IMR-90 (cell line): ENCODE results near the gene BTBD9. TPM values are rescaled to one million over a fixed set of nuclear protein-coding genes. Genes with fewer than 3 reads are reported as not detected.
A peak's percentile ranks its signal among the peaks of the same experiment; 100 is the strongest.

Experiments
- ATAC-seq: fragments of 200-7000 bp; cut with Tn5 transposase; 2 replicates; pipeline ENCODE4 v1.9.1; 2020; ENCODE audit warnings: low read depth, mild to moderate bottlenecking, moderate library complexity
- BruUV-seq: library from RNA; stranded (reverse); fragments of 400-500 nt; replicated peaks from 2 replicates; lab custom pipeline; 2021; lab: Mats Ljungman, UMichigan
- CTCF ChIA-PET: fragments of 300-600 bp; formaldehyde crosslinking; extraction: SDS; loops from one replicate; lab custom pipeline; 2021; ENCODE audit warnings: antibody characterized with exemption; lab: Yijun Ruan, JAX
- POLR2A ChIA-PET: fragments of 300-600 bp; sonication (Branson Sonifier 250); formaldehyde crosslinking; loops from one replicate; lab custom pipeline; 2022; ENCODE audit warnings: antibody characterized with exemption; ENCODE audit not compliant: unreplicated experiment; lab: Charles Lee
- DNase-seq: peaks from one replicate; pipeline ENCODE4 v3.0.0; 2013
- H2AFZ ChIP-seq: replicated peaks from 2 replicates; pipeline ENCODE3; 2013; ENCODE audit warnings: low read length, mild to moderate bottlenecking; ENCODE audit not compliant: poor library complexity
- H2AK5ac ChIP-seq: 2 replicates; pipeline ENCODE4 v1.6.1; 2013; ENCODE audit warnings: low read depth, low read length, inconsistent platforms
- H2AK9ac ChIP-seq: replicated peaks from 2 replicates; pipeline ENCODE3; 2013; ENCODE audit warnings: mild to moderate bottlenecking, low read depth, low read length, moderate library complexity; ENCODE audit not compliant: poor library complexity
- H2BK120ac ChIP-seq: 2 replicates; pipeline ENCODE4 v1.6.1; 2013; ENCODE audit warnings: low read depth, low read length, inconsistent platforms
- H2BK15ac ChIP-seq: 3 replicates; pipeline ENCODE4 v1.6.1; 2013; ENCODE audit warnings: low read depth, low read length, inconsistent platforms
- H2BK20ac ChIP-seq: 2 replicates; pipeline ENCODE4 v1.6.1; 2013; ENCODE audit warnings: low read depth, mild to moderate bottlenecking, inconsistent platforms, low read length, moderate library complexity
- H2BK5ac ChIP-seq: 2 replicates; pipeline ENCODE4 v1.6.1; 2013; ENCODE audit warnings: mild to moderate bottlenecking, low read depth, low read length, inconsistent platforms; ENCODE audit not compliant: poor library complexity, severe bottlenecking
- H3K14ac ChIP-seq: replicated peaks from 2 replicates; pipeline ENCODE4 v1.6.1; 2013; ENCODE audit warnings: low read depth, low read length, inconsistent platforms
- H3K18ac ChIP-seq: 2 replicates; pipeline ENCODE4 v1.6.1; 2013; ENCODE audit warnings: low read depth, low read length, control low read depth
- H3K23ac ChIP-seq: 2 replicates; pipeline ENCODE4 v1.6.1; 2013; ENCODE audit warnings: low read depth, low read length, inconsistent platforms
- H3K27ac ChIP-seq: 2 replicates; pipeline ENCODE4 v1.5.1; 2013; ENCODE audit warnings: mild to moderate bottlenecking, control low read depth, low read length; ENCODE audit not compliant: insufficient read depth
- H3K27me3 ChIP-seq: 2 replicates; pipeline ENCODE4 v1.6.1; 2013; ENCODE audit warnings: low read length; ENCODE audit not compliant: control insufficient read depth, insufficient read depth
- H3K36me3 ChIP-seq: 2 replicates; pipeline ENCODE4 v1.6.1; 2013; ENCODE audit warnings: low read length, mixed read lengths; ENCODE audit not compliant: control insufficient read depth, insufficient read depth
- H3K4ac ChIP-seq: 2 replicates; pipeline ENCODE4 v1.6.1; 2013; ENCODE audit warnings: low read depth, low read length, inconsistent platforms
- H3K4me1 ChIP-seq: 2 replicates; pipeline ENCODE4 v1.6.1; 2013; ENCODE audit warnings: low read length, mixed read lengths; ENCODE audit not compliant: control insufficient read depth, insufficient read depth
- H3K4me2 ChIP-seq: 2 replicates; pipeline ENCODE4 v1.6.1; 2013; ENCODE audit warnings: low read depth, mild to moderate bottlenecking, control low read depth, low read length, moderate library complexity
- H3K4me3 ChIP-seq: 2 replicates; pipeline ENCODE4 v1.5.1; 2013; ENCODE audit warnings: low read depth, mild to moderate bottlenecking, control low read depth, low read length, moderate library complexity; ENCODE audit not compliant: insufficient read depth
- H3K56ac ChIP-seq: 2 replicates; pipeline ENCODE4 v1.6.1; 2013; ENCODE audit warnings: low read length, inconsistent platforms; ENCODE audit not compliant: insufficient read depth; ENCODE audit errors: extremely low read depth
- H3K79me1 ChIP-seq, 2 experiments: 2 replicates each; pipeline ENCODE4 v1.6.1; 2013; ENCODE audit warnings: low read length in 2 of 2, inconsistent platforms in 1 of 2, low read depth in 1 of 2
- H3K9ac ChIP-seq: 2 replicates; pipeline ENCODE4 v1.6.1; 2013; ENCODE audit warnings: low read depth, low read length, control low read depth
- H3K9me1 ChIP-seq: 2 replicates; pipeline ENCODE4 v1.6.1; 2013; ENCODE audit warnings: low read length, inconsistent platforms; ENCODE audit not compliant: insufficient read depth
- H3K9me3 ChIP-seq: 2 replicates; pipeline ENCODE4 v1.6.1; 2013; ENCODE audit warnings: low read length; ENCODE audit not compliant: control insufficient read depth, insufficient read depth
- H4K20me1 ChIP-seq: 2 replicates; pipeline ENCODE4 v1.6.1; 2013; ENCODE audit warnings: low read length, inconsistent platforms; ENCODE audit not compliant: insufficient read depth
- H4K5ac ChIP-seq: 2 replicates; pipeline ENCODE4 v1.6.1; 2013; ENCODE audit warnings: mild to moderate bottlenecking, low read depth, low read length, control low read depth
- H4K8ac ChIP-seq, 2 experiments: 2 replicates each; pipeline ENCODE4 v1.6.1; 2013; ENCODE audit warnings: low read depth in 2 of 2, low read length in 2 of 2, control low read depth in 1 of 2, inconsistent platforms in 1 of 2
- H4K91ac ChIP-seq: 2 replicates; pipeline ENCODE4 v1.6.1; 2013; ENCODE audit warnings: low read depth, low read length, inconsistent platforms; ENCODE audit not compliant: insufficient read depth
- BHLHE40 ChIP-seq: fragments of 150-350 bp; IDR thresholded peaks from 2 replicates; pipeline ENCODE4 v1.6.1; 2016; ENCODE audit warnings: mild to moderate bottlenecking, low read depth, low read length
- CEBPB ChIP-seq: IDR thresholded peaks from 2 replicates; pipeline ENCODE4 v1.6.1; 2012; ENCODE audit warnings: low read depth, low read length, improper control_type of control experiment
- CHD1 ChIP-seq: IDR thresholded peaks from 2 replicates; pipeline ENCODE4 v1.6.1; 2012; ENCODE audit warnings: low read depth, low read length, improper control_type of control experiment
- FOS ChIP-seq: fragments of 150-350 bp; IDR thresholded peaks from 2 replicates; pipeline ENCODE4 v1.6.1; 2016; ENCODE audit warnings: low read depth, low read length
- MAFK ChIP-seq: IDR thresholded peaks from 2 replicates; pipeline ENCODE4 v1.6.1; 2012; ENCODE audit warnings: low read depth, low read length, improper control_type of control experiment
- MAZ ChIP-seq: IDR thresholded peaks from 2 replicates; pipeline ENCODE4 v1.6.1; 2012; ENCODE audit warnings: low read depth, mild to moderate bottlenecking, low read length, improper control_type of control experiment, moderate library complexity, borderline replicate concordance
- MXI1 ChIP-seq: IDR thresholded peaks from 2 replicates; pipeline ENCODE4 v1.6.1; 2012; ENCODE audit warnings: low read depth, mild to moderate bottlenecking, low read length, moderate library complexity, borderline replicate concordance
- NFE2L2 ChIP-seq: fragments of 150-350 bp; IDR thresholded peaks from 2 replicates; pipeline ENCODE4 v1.6.1; 2016; ENCODE audit warnings: low read depth, mild to moderate bottlenecking, low read length
- POLR2A ChIP-seq: IDR thresholded peaks from 2 replicates; pipeline ENCODE4 v1.6.1; 2012; ENCODE audit warnings: mild to moderate bottlenecking, low read depth, low read length
- RAD21 ChIP-seq: IDR thresholded peaks from 2 replicates; pipeline ENCODE4 v1.6.1; 2012; ENCODE audit warnings: low read length, improper control_type of control experiment
- RCOR1 ChIP-seq: IDR thresholded peaks from 2 replicates; pipeline ENCODE4 v1.6.1; 2012; ENCODE audit warnings: mild to moderate bottlenecking, low read length, improper control_type of control experiment; ENCODE audit not compliant: insufficient replicate concordance
- RFX5 ChIP-seq: IDR thresholded peaks from 2 replicates; pipeline ENCODE4 v1.8.0; 2012; ENCODE audit warnings: low read depth, mild to moderate bottlenecking, low read length, moderate library complexity
- SMC3 ChIP-seq: fragments of 150-350 bp; IDR thresholded peaks from 2 replicates; pipeline ENCODE4 v1.6.1; 2016; ENCODE audit warnings: low read depth, mild to moderate bottlenecking, antibody characterized with exemption, low read length, moderate library complexity
- WGBS, 2 experiments: methylation state at CpG; one replicate each; pipeline versions ENCODE4 v1.1.5 to v1.1.7; 2013; ENCODE audit warnings: missing lambda C conversion rate in 2 of 2; ENCODE audit not compliant: insufficient read length in 1 of 2; ENCODE audit errors: extremely low coverage in 2 of 2; 5-methylcytosine and 5-hydroxymethylcytosine counted together
- dilution Hi-C: fragments of 300-500 bp; cut with HindIII; formaldehyde crosslinking; loops from one replicate; pipeline ENCODE4 v1.14.3; 2018; ENCODE audit warnings: low sequenced_read_pairs; ENCODE audit not compliant: unreplicated experiment
- in situ Hi-C: fragments of 300-500 bp; cut with MboI; formaldehyde crosslinking; loops from 3 replicates; pipeline ENCODE4 v1.14.3; 2019; ENCODE audit warnings: low sequenced_read_pairs, inconsistent platforms, mixed read lengths
- intact Hi-C: fragments of 100-400 bp; cut with micrococcal nuclease; formaldehyde crosslinking; loops from 2 replicates; pipeline ENCODE4 v1.10.0; 2022
- polyA plus RNA-seq, 3 experiments: library from polyadenylated mRNA; depleted of rRNA; stranded (reverse); fragments of >200 nt; gene quantifications; 2 replicates each; pipeline ENCODE4 v1.2.3, GENCODE V29; 2012; ENCODE audit warnings: low replicate concordance in 1 of 3
- total RNA-seq: library from RNA; depleted of rRNA; stranded (reverse); fragments of >200 nt; gene quantifications from 2 replicates; pipeline ENCODE4 v1.2.3, GENCODE V29; 2012
- TF ChIP-seq, protein P1 (sequence below): conservative IDR thresholded peaks from 2 replicates; pipeline ENCODE4 v1.5.1; 2012; ENCODE audit warnings: mild to moderate bottlenecking, low read depth, low read length, improper control_type of control experiment
- TF ChIP-seq, protein P2 (sequence below): fragments of 150-350 bp; IDR thresholded peaks from 2 replicates; pipeline ENCODE4 v1.6.1; 2016; ENCODE audit warnings: low read depth, mild to moderate bottlenecking, low read length, moderate library complexity, borderline replicate concordance
- TF ChIP-seq, protein P3 (sequence below): fragments of 150-350 bp; IDR thresholded peaks from 2 replicates; pipeline ENCODE4 v1.6.1; 2017; ENCODE audit warnings: mild to moderate bottlenecking, antibody characterized with exemption, low read length, low read depth

Gene BTBD9
- total and polyA plus RNA-seq, 2 of the 4 experiments (the other 2 are of a cell fraction): 4.1 to 22.0 TPM

DNA sequence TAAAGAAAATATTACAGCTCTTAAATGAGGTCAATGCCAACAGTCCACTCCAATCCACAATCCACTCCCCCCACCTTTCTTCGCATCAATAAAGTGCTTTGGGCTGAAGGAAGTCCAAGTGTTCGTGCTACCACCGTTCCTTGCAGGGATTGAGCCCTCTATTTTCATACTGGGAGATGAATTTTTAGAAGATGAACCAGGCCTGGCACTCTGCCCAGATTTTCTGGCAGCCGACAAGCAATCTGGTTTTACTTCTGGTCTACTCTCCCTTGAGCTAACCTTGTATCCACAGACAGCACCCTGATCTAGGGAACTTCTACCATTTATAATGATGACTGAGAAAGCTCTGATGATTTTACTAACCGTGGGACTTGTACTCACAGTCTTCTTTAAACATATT lies 72.3 kb downstream of the BTBD9 start:
- TF ChIP-seq MXI1 (no peak), CEBPB (no peak), NFE2L2 (no peak), SMC3 (no peak), POLR2A (no peak), MAZ (no peak), CHD1 (no peak), RCOR1 (no peak), RFX5 (no peak), RAD21 (no peak), FOS (no peak), BHLHE40 (no peak), MAFK (no peak)
- TF ChIP-seq, protein P1, sequence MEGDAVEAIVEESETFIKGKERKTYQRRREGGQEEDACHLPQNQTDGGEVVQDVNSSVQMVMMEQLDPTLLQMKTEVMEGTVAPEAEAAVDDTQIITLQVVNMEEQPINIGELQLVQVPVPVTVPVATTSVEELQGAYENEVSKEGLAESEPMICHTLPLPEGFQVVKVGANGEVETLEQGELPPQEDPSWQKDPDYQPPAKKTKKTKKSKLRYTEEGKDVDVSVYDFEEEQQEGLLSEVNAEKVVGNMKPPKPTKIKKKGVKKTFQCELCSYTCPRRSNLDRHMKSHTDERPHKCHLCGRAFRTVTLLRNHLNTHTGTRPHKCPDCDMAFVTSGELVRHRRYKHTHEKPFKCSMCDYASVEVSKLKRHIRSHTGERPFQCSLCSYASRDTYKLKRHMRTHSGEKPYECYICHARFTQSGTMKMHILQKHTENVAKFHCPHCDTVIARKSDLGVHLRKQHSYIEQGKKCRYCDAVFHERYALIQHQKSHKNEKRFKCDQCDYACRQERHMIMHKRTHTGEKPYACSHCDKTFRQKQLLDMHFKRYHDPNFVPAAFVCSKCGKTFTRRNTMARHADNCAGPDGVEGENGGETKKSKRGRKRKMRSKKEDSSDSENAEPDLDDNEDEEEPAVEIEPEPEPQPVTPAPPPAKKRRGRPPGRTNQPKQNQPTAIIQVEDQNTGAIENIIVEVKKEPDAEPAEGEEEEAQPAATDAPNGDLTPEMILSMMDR: no peak
- TF ChIP-seq, protein P2, sequence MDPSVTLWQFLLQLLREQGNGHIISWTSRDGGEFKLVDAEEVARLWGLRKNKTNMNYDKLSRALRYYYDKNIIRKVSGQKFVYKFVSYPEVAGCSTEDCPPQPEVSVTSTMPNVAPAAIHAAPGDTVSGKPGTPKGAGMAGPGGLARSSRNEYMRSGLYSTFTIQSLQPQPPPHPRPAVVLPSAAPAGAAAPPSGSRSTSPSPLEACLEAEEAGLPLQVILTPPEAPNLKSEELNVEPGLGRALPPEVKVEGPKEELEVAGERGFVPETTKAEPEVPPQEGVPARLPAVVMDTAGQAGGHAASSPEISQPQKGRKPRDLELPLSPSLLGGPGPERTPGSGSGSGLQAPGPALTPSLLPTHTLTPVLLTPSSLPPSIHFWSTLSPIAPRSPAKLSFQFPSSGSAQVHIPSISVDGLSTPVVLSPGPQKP: no peak
- TF ChIP-seq, protein P3, sequence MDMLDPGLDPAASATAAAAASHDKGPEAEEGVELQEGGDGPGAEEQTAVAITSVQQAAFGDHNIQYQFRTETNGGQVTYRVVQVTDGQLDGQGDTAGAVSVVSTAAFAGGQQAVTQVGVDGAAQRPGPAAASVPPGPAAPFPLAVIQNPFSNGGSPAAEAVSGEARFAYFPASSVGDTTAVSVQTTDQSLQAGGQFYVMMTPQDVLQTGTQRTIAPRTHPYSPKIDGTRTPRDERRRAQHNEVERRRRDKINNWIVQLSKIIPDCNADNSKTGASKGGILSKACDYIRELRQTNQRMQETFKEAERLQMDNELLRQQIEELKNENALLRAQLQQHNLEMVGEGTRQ: no peak
- POLR2A ChIA-PET: no interaction called here

More for the DNA sequence above, 72.3 kb downstream of the BTBD9 start:
- H3K36me3 ChIP-seq: no peaks in the 10 kb centered on the region
- no peak overlapping the region for H2BK5ac ChIP-seq
- intact Hi-C loops (loop anchor here (2.0 to 10.0 kb wide), 2 partner anchors 67 to 423 kb away; no protein-coding TSS in a partner anchor), dilution Hi-C loops (no loop called here), in situ Hi-C loops (no loop called here)
- no peak overlapping the region for H3K18ac ChIP-seq
- peak; percentile 93 for DNase-seq
- H2BK120ac ChIP-seq: no peak overlapping the region
- H3K4me2 ChIP-seq: no peak overlapping the region
- no peaks in the 10 kb centered on the region for H3K4me1 ChIP-seq
- H3K14ac ChIP-seq: no peak overlapping the region
- H2AK5ac ChIP-seq: no peak overlapping the region
- H3K23ac ChIP-seq: no peak overlapping the region
- ATAC-seq: peak; percentile 81
- H2AK9ac ChIP-seq: no peak overlapping the region
- H2BK15ac ChIP-seq: no peak overlapping the region
- H3K4me3 ChIP-seq: no peak overlapping the region
- H4K5ac ChIP-seq: no peak overlapping the region
- WGBS, 2 experiments: no CpG with 5 or more reads among the region's 5 CpGs
- H3K4ac ChIP-seq: no peak overlapping the region
- H4K8ac ChIP-seq: no peak overlapping the region
- H3K56ac ChIP-seq: no peak overlapping the region
- H3K9me3 ChIP-seq: no peaks in the 10 kb centered on the region
- H4K91ac ChIP-seq: no peak overlapping the region
- no peak overlapping the region for H3K9ac ChIP-seq
- BruUV-seq: no TSS peak
- H2AFZ ChIP-seq: no peak overlapping the region
- no peaks in the 10 kb centered on the region; a peak in 1 of 4 replicates for H3K79me1 ChIP-seq
- H3K9me1 ChIP-seq: no peaks in the 10 kb centered on the region
- no peak overlapping the region for H3K27ac ChIP-seq
- H4K20me1 ChIP-seq: no peaks in the 10 kb centered on the region
- no peaks in the 10 kb centered on the region for H3K27me3 ChIP-seq
- H2BK20ac ChIP-seq: no peak overlapping the region
- CTCF ChIA-PET: interaction anchor here (0.6 kb wide), 1 partner anchor 741 kb away, joined by 4 read pairs; no protein-coding TSS in a partner anchor
